HepG2 (cell line): ENCODE data around the gene CBY1. TPM values are rescaled to one million over a fixed set of nuclear protein-coding genes. Genes with fewer than 3 reads are reported as not detected.
A peak's percentile ranks its signal among the peaks of the same experiment; 100 is the strongest.

Experiments used
- ATF7 ChIP-seq, 2 experiments: fragments of 450-650 bp in 1 of 2; sonication (generic) in 1 of 2; formaldehyde crosslinking in 1 of 2; IDR thresholded peaks; 2 replicates each; pipeline versions ENCODE4 v1.4.0 to v1.6.1; 2016 to 2020; ENCODE audit warnings: antibody characterized with exemption in 1 of 2, mild to moderate bottlenecking in 1 of 2, missing genetic modification reagents in 1 of 2
- CHD2 ChIP-seq: IDR thresholded peaks from 2 replicates; pipeline ENCODE4 v1.6.1; 2011; ENCODE audit warnings: low read depth, low read length, improper control_type of control experiment
- FOXK2 ChIP-seq: fragments of 450-650 bp; IDR thresholded peaks from 2 replicates; pipeline ENCODE4 v1.6.1; 2016
- HNRNPLL ChIP-seq: fragments of 200-400 bp; formaldehyde crosslinking; IDR thresholded peaks from 2 replicates; pipeline ENCODE4 v1.6.1; 2017; ENCODE audit warnings: mild to moderate bottlenecking, low read depth, low read length; ENCODE audit not compliant: poor library complexity, severe bottlenecking
- IKZF4 ChIP-seq: sonication (generic); formaldehyde crosslinking; IDR thresholded peaks from 2 replicates; pipeline ENCODE4 v1.5.1; 2020; ENCODE audit warnings: borderline replicate concordance, mild to moderate bottlenecking, low read depth, missing genetic modification reagents; ENCODE audit errors: not compliant biosample characterization
- JARID2 ChIP-seq: sonication (generic); formaldehyde crosslinking; IDR thresholded peaks from 2 replicates; pipeline ENCODE4 v1.8.1; 2023; ENCODE audit warnings: missing genetic modification reagents, inconsistent platforms; ENCODE audit not compliant: insufficient replicate concordance
- MLLT10 ChIP-seq: sonication (generic); formaldehyde crosslinking; IDR thresholded peaks from 2 replicates; pipeline ENCODE4 v1.4.0; 2020; ENCODE audit warnings: missing genetic modification reagents
- MYC ChIP-seq: sonication (generic); formaldehyde crosslinking; IDR thresholded peaks from 2 replicates; pipeline ENCODE4 v1.9.0; 2021; ENCODE audit warnings: missing genetic modification reagents, borderline replicate concordance
- NFKBIZ ChIP-seq: IDR thresholded peaks from 2 replicates; pipeline ENCODE4 v1.6.1; 2018; ENCODE audit warnings: missing genetic modification reagents, missing compliant biosample characterization
- RBFOX2 ChIP-seq: fragments of 200-400 bp; formaldehyde crosslinking; IDR thresholded peaks from 2 replicates; pipeline ENCODE4 v1.6.1; 2017; ENCODE audit warnings: low read depth, mild to moderate bottlenecking, low read length
- ZGPAT ChIP-seq: IDR thresholded peaks from 2 replicates; pipeline ENCODE4 v1.6.1; 2016; ENCODE audit warnings: mild to moderate bottlenecking
- ZNF142 ChIP-seq: sonication (generic); formaldehyde crosslinking; IDR thresholded peaks from 2 replicates; pipeline ENCODE4 v1.4.0; 2020; ENCODE audit warnings: missing genetic modification reagents
- ZNF530 ChIP-seq: sonication (generic); formaldehyde crosslinking; IDR thresholded peaks from 2 replicates; pipeline ENCODE4 v1.5.0; 2020; ENCODE audit warnings: low read depth, mild to moderate bottlenecking, missing genetic modification reagents
- ZNF670 ChIP-seq: sonication (generic); formaldehyde crosslinking; IDR thresholded peaks from 2 replicates; pipeline ENCODE4 v1.8.0; 2022; ENCODE audit warnings: mild to moderate bottlenecking, missing genetic modification reagents, borderline replicate concordance
- ZNF720 ChIP-seq: sonication (generic); formaldehyde crosslinking; IDR thresholded peaks from 2 replicates; pipeline ENCODE4 v1.4.0; 2020; ENCODE audit warnings: missing genetic modification reagents
- polyA plus RNA-seq, 8 experiments: library from polyadenylated mRNA; depleted of rRNA in 3 of 8; stranded (reverse) in 7 of 8; unstranded in 1 of 8; fragments of >200 nt; fragmentation: Illumina TruSeq in 4 of 8; extraction: Trizol in 4 of 8; gene quantifications; 2 replicates each; pipeline versions ENCODE4 v1.2.1 to v1.2.3, GENCODE V29; 2011 to 2016; ENCODE audit warnings: low read depth in 4 of 8, missing spikeins in 1 of 8, mixed read lengths in 1 of 8; ENCODE audit not compliant: insufficient read depth in 1 of 8
- total RNA-seq, 5 experiments: library from RNA; depleted of rRNA; stranded (reverse); fragments of >200 nt; fragmentation: Illumina TruSeq; extraction: Trizol; gene quantifications; 2 replicates each; pipeline ENCODE4 v1.2.3, GENCODE V29; 2016; ENCODE audit warnings: low read depth in 1 of 5

The CBY1 gene
- total and polyA plus RNA-seq, 2 of the 13 experiments (the other 11 are each of a cell fraction or from before 2014, with no cell fraction given) = 19.7 to 20.3 TPM

GRCh38 chr22:38656256-38657044 is at the start of gene CBY1, which contains the start of gene FAM227A (continued):
- TF ChIP-seq ZNF142 (CRISPR knock-in tag) (peak; percentile 63; the same call in 1 of the 2 replicates), NFKBIZ (no peak), FOXK2 (peak; percentile 98), RBFOX2 (peak; percentile 74), ZGPAT (CRISPR knock-in tag) (no peak; the same call in 1 of the 2 replicates), MYC (CRISPR knock-in tag) (peak; percentile 46; the same call in 1 of the 2 replicates), CHD2 (no peak), ZNF720 (CRISPR knock-in tag) (no peak), JARID2 (CRISPR knock-in tag) (peak; percentile 25), ZNF530 (no peak), IKZF4 (peak; percentile 52), HNRNPLL (peak; percentile 26), ZNF670 (peak; percentile 49; the same call in 1 of the 2 replicates), MLLT10 (CRISPR knock-in tag) (no peak), ATF7 (IDR thresholded peaks at IDR 0.05) (peak; percentile 74), ATF7 (CRISPR knock-in tag; IDR thresholded peaks at IDR 0.05) (no peak)
